Suprapubic skin (tissue), 4 donors: ENCODE data around the gene CTXN1.

Experiments used
- CTCF ChIP-seq, 2 donors: fragments of 200-600 bp in 1 of 2; fragments of 450-650 bp in 1 of 2; sonication (generic) in 1 of 2; IDR thresholded peaks; one replicate each; pipeline ENCODE4 v1.5.1; 2016 to 2019; ENCODE audit warnings: antibody characterized with exemption in 2 of 2, mild to moderate bottlenecking in 1 of 2, moderate library complexity in 1 of 2
- EP300 ChIP-seq: sonication (generic); formaldehyde crosslinking; IDR thresholded peaks from one replicate; pipeline ENCODE4 v1.6.1; 2017; ENCODE audit warnings: antibody characterized with exemption
- POLR2A ChIP-seq, 2 donors: fragments of 450-650 bp; IDR thresholded peaks; one replicate each; pipeline ENCODE4 v1.6.1; 2017; ENCODE audit warnings: antibody characterized with exemption in 2 of 2, mild to moderate bottlenecking in 2 of 2, moderate library complexity in 2 of 2
- POLR2AphosphoS5 ChIP-seq, 3 donors: sonication (generic); formaldehyde crosslinking; IDR thresholded peaks; one replicate each; pipeline ENCODE4 v1.6.1; 2017; ENCODE audit warnings: antibody characterized with exemption in 3 of 3

- TF ChIP-seq CTCF (IDR thresholded peaks at IDR 0.05), result no peak
- no peak for TF ChIP-seq POLR2A (IDR thresholded peaks at IDR 0.05)
- TF ChIP-seq POLR2AphosphoS5 (IDR thresholded peaks at IDR 0.05), result no peak
- TF ChIP-seq EP300, result no peak
Measured at GRCh38 chr19:7902796-7903243, 23.1 kb downstream of the CTXN1 start.
